ENCODE data around the gene PCDHA2. TPM values are rescaled to one million over a fixed set of nuclear protein-coding genes. Genes with fewer than 3 reads are reported as not detected.

PCDHA2 gene
- 0.96 and 1.3 TPM in 2 replicates for total RNA-seq (2014; rRNA removed; shearing (Covaris generic))

DNA sequence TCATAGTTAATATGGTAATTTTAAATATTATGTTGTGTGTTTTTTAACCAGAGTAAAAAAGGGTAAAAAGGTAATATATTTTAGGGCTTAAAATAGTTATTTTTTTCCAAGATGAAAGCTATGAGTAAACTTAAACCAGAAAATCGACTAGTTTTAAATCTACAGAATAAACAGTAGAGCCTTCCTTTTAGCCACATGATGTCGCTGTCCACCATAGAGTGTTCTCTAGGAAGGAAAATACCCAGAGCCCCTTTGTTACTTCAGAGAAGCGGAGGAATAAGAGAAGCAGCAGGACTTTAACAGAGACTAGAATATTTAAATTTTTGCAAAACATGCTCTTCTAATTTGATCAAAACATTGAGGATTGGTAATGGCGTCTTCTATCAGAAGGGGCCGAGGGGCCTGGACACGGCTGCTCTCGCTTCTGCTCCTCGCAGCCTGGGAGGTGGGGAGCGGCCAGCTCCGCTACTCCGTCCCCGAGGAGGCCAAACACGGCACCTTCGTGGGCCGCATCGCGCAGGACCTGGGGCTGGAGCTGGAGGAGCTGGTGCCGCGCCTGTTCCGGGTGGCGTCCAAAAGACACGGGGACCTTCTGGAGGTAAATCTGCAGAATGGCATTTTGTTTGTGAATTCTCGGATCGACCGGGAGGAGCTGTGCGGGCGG, at the start of gene PCDHA2:
PCDHA2 (plus strand) TSS at position 258 of the 664 bp plus-strand sequence.

DNA sequence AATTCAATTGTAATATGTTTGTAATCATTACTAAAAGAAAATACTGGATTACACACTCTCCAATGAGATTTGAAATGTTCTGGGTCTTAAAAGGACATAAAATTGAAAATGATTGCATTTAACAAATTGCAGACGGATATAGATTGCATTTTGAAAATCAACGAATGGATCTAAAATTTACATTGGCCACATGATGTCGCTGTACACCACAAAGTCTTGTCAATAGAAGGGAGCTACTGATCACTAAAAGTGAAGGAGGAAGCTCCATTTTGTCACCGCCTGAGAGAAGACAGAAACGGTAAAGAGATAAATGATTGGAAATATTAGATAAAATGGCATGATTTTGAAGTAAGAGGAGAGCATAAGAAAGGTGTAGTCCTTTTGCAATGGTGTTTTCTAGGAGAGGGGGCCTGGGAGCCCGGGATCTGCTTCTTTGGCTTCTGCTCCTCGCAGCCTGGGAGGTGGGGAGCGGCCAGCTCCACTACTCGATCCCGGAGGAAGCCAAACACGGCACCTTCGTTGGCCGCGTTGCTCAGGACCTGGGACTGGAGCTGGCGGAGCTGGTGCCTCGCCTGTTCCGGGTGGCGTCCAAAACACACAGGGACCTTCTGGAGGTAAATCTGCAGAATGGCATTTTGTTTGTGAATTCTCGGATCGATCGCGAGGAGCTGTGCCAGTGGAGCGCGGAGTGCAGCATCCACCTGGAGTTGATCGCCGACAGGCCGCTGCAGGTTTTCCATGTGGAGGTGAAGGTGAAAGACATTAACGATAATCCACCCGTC, 8.6 kb upstream of the PCDHA2 start, which contains the start of gene PCDHA1:
PCDHA1 (plus strand) TSS at position 236 of the 782 bp plus-strand sequence.

GRCh38 chr5:140800816-140801493, 6.3 kb downstream of the PCDHA2 start, which contains the start of gene PCDHA3:
TSS of gene PCDHA3 (plus strand) at chr5:140801057.

DNA sequence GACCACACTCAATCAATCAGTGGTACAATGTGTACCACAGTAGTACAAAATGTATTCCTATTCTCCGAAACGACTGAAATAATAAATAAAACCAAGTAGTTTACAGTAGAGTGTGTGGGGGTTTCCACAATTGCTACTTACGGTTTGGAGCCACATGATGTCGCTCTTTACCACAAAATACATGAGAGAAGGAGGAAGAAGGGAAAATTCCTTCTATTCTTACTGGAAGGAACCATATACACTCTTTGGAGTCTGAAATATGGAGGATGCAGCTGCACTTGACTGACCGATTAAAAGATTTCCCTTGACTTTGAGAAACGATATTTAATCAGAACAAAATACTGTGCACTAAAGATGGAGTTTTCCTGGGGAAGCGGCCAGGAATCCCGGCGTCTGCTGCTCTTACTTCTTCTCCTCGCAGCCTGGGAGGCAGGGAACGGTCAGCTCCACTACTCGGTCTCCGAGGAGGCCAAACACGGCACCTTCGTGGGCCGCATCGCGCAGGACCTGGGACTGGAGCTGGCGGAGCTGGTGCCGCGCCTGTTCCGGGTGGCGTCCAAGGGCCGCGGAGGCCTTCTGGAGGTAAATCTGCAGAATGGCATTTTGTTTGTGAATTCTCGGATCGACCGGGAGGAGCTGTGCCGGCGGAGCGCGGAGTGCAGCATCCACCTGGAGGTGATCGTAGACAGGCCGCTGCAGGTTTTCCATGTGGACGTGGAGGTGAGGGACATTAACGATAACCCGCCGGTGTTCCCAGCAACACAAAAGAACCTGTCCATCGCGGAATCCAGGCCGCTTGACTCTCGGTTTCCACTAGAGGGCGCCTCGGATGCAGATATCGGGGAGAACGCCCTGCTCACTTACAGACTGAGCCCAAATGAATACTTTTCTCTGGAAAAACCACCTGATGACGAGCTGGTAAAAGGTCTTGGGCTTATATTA, 12.5 kb downstream of the PCDHA2 start, which contains the start of gene PCDHA4:
PCDHA4 (plus strand) TSS at position 235 of the 942 bp plus-strand sequence.

GRCh38 chr5:140821375-140822280, 27.0 kb downstream of the PCDHA2 start, which contains the start of gene PCDHA5:
TSS of gene PCDHA5 (plus strand) at chr5:140821613.

GRCh38 chr5:140827704-140828361, 33.2 kb downstream of the PCDHA2 start, which contains the start of gene PCDHA6:
TSS of gene PCDHA6 (plus strand) at chr5:140827960. CDS start at chr5:140828092, 132 bp downstream.

DNA sequence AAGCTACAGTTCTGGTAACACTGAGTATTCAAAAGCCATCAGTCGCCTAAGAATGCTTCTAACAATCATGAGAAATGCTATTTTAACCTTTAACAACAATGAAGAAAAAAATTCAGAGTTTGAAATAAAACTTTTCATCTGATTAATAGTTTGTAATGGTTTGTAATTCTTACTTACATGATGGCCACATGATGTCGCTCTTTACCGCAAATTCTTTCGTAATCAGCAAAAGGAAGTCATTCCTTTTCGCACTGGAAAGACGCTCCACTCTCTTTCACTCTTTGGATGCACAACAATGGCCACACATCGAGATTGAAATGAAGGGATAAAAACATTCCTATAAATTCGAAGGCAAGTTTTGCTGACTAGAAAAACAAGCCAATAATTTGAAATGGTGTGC, 39.3 kb downstream of the PCDHA2 start, which contains the start of gene PCDHA7:
PCDHA7 (plus strand) TSS at position 277 of the 400 bp plus-strand sequence; CDS start at position 392, 115 bp downstream.

DNA sequence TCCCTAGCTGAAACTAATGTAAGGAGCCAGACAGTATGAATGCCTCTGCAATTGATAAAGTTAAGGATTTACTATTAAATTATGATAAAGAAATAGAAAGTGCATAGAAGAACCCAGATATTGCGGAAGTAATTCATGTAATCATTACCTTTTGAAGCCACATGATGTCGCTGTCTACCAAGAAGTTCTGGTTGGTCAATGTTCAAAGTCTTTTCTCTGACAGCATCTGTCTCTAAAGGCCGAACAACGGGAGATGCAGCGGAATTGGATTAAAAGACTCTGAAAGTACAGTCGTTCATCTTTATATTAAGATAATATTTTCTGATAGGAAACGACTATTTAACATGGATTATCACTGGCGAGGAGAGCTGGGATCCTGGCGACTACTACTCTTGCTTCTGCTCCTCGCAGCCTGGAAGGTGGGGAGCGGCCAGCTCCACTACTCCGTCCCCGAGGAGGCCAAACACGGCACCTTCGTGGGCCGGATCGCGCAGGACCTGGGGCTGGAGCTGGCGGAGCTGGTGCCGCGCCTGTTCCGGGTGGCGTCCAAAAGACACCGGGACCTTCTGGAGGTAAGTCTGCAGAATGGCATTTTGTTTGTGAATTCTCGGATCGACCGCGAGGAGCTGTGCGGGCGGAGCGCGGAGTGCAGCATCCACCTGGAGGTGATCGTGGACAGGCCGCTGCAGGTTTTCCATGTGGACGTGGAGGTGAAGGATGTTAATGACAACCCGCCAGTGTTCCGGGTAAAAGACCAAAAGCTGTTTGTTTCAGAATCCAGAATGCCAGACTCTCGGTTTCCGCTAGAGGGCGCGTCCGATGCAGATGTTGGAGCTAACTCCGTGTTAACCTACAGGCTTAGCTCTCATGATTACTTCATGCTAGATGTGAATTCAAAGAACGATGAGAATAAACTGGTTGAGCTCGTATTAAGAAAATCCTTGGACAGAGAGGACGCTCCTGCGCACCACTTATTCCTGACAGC, 46.6 kb downstream of the PCDHA2 start, which contains the start of gene PCDHA8:
PCDHA8 (plus strand) TSS at position 210 of the 985 bp plus-strand sequence; CDS start at position 345, 135 bp downstream.

Other genes with a start within 250 kb of the PCDHA2 start
- 1.2 and 1.5 TPM in 2 replicates for gene EIF4EBP3, start 247.2 kb upstream of the PCDHA2 start, total RNA-seq (2014; rRNA removed; shearing (Covaris generic))
- 75.4 and 81.9 TPM in 2 replicates for gene SRA1, start 237.4 kb upstream of the PCDHA2 start, total RNA-seq (2014; rRNA removed; shearing (Covaris generic))
- gene APBB3, start 230.3 kb upstream of the PCDHA2 start, total RNA-seq (2014; rRNA removed; shearing (Covaris generic)) = 21.5 and 23.7 TPM in 2 replicates
- gene SLC35A4, start 230.0 kb upstream of the PCDHA2 start, total RNA-seq (2014; rRNA removed; shearing (Covaris generic)) = 19.0 and 19.4 TPM in 2 replicates
- gene CD14, start 161.7 kb upstream of the PCDHA2 start, total RNA-seq (2014; rRNA removed; shearing (Covaris generic)) = 0.30 and 0.66 TPM in 2 replicates
- gene TMCO6, start 155.4 kb upstream of the PCDHA2 start, total RNA-seq (2014; rRNA removed; shearing (Covaris generic)) = 22.0 and 35.5 TPM in 2 replicates
- 98.0 and 106 TPM in 2 replicates for gene NDUFA2, start 147.2 kb upstream of the PCDHA2 start, total RNA-seq (2014; rRNA removed; shearing (Covaris generic))
- 156 and 166 TPM in 2 replicates for gene IK, start 147.0 kb upstream of the PCDHA2 start, total RNA-seq (2014; rRNA removed; shearing (Covaris generic))
- 24.7 and 29.2 TPM in 2 replicates for gene WDR55, start 129.9 kb upstream of the PCDHA2 start, total RNA-seq (2014; rRNA removed; shearing (Covaris generic))
- gene DND1, start 121.3 kb upstream of the PCDHA2 start, total RNA-seq (2014; rRNA removed; shearing (Covaris generic)) = 1.2 and 2.6 TPM in 2 replicates
- 181 and 182 TPM in 2 replicates for gene HARS1, start 103.5 kb upstream of the PCDHA2 start, total RNA-seq (2014; rRNA removed; shearing (Covaris generic))
- gene HARS2, start 103.4 kb upstream of the PCDHA2 start, total RNA-seq (2014; rRNA removed; shearing (Covaris generic)) = 36.4 and 42.9 TPM in 2 replicates
- gene ZMAT2, start 94.4 kb upstream of the PCDHA2 start, total RNA-seq (2014; rRNA removed; shearing (Covaris generic)) = 54.2 and 64.0 TPM in 2 replicates
- gene PCDHA1, start 8.7 kb upstream of the PCDHA2 start, total RNA-seq (2014; rRNA removed; shearing (Covaris generic)) = 2.1 and 2.5 TPM in 2 replicates
- gene PCDHA3, start 6.2 kb downstream of the PCDHA2 start, total RNA-seq (2014; rRNA removed; shearing (Covaris generic)) = 1.6 and 2.5 TPM in 2 replicates
- 2.4 and 3.2 TPM in 2 replicates for gene PCDHA4, start 12.2 kb downstream of the PCDHA2 start, total RNA-seq (2014; rRNA removed; shearing (Covaris generic))
- 2.5 and 3.0 TPM in 2 replicates for gene PCDHA5, start 26.8 kb downstream of the PCDHA2 start, total RNA-seq (2014; rRNA removed; shearing (Covaris generic))
- 11.5 TPM in 2 replicates for gene PCDHA6, start 33.1 kb downstream of the PCDHA2 start, total RNA-seq (2014; rRNA removed; shearing (Covaris generic))
- 3.0 and 4.4 TPM in 2 replicates for gene PCDHA7, start 39.4 kb downstream of the PCDHA2 start, total RNA-seq (2014; rRNA removed; shearing (Covaris generic))
- 0.37 and 0.53 TPM in 2 replicates for gene PCDHA8, start 46.3 kb downstream of the PCDHA2 start, total RNA-seq (2014; rRNA removed; shearing (Covaris generic))
- gene PCDHA9, start 53.5 kb downstream of the PCDHA2 start, total RNA-seq (2014; rRNA removed; shearing (Covaris generic)) = 1.8 and 2.2 TPM in 2 replicates
- 1.5 and 1.8 TPM in 2 replicates for gene PCDHA10, start 61.0 kb downstream of the PCDHA2 start, total RNA-seq (2014; rRNA removed; shearing (Covaris generic))
- gene PCDHA11, start 74.1 kb downstream of the PCDHA2 start, total RNA-seq (2014; rRNA removed; shearing (Covaris generic)) = 1.9 and 4.9 TPM in 2 replicates
- 2.8 and 3.7 TPM in 2 replicates for gene PCDHA12, start 80.5 kb downstream of the PCDHA2 start, total RNA-seq (2014; rRNA removed; shearing (Covaris generic))
- 1.3 and 1.4 TPM in 2 replicates for gene PCDHA13, start 87.3 kb downstream of the PCDHA2 start, total RNA-seq (2014; rRNA removed; shearing (Covaris generic))
- 1.5 and 2.3 TPM in 2 replicates for gene PCDHAC1, start 131.4 kb downstream of the PCDHA2 start, total RNA-seq (2014; rRNA removed; shearing (Covaris generic))
- 3.9 and 5.3 TPM in 2 replicates for gene PCDHAC2, start 171.6 kb downstream of the PCDHA2 start, total RNA-seq (2014; rRNA removed; shearing (Covaris generic))

Data from A375 (cell line).